Suprapubic skin (tissue), 4 donors: ENCODE data around the gene KLHDC7B.
"Not testable (repeated sequence)": the region's sequence is repeated elsewhere in the genome, so short reads cannot be mapped to it uniquely, and the experiment has no call there.

ENCODE experiments used
- POLR2A ChIP-seq, 2 donors: fragments of 450-650 bp; IDR thresholded peaks; one replicate each; pipeline ENCODE4 v1.6.1; 2017; ENCODE audit warnings: antibody characterized with exemption in 2 of 2, mild to moderate bottlenecking in 2 of 2, moderate library complexity in 2 of 2
- POLR2AphosphoS5 ChIP-seq, 3 donors: sonication (generic); formaldehyde crosslinking; IDR thresholded peaks; one replicate each; pipeline ENCODE4 v1.6.1; 2017; ENCODE audit warnings: antibody characterized with exemption in 3 of 3
- TF ChIP-seq, protein P1 (sequence below), 2 donors: fragments of 200-600 bp in 1 of 2; fragments of 450-650 bp in 1 of 2; sonication (generic) in 1 of 2; IDR thresholded peaks; one replicate each; pipeline ENCODE4 v1.5.1; 2016 to 2019; ENCODE audit warnings: antibody characterized with exemption in 2 of 2, mild to moderate bottlenecking in 1 of 2, moderate library complexity in 1 of 2

DNA sequence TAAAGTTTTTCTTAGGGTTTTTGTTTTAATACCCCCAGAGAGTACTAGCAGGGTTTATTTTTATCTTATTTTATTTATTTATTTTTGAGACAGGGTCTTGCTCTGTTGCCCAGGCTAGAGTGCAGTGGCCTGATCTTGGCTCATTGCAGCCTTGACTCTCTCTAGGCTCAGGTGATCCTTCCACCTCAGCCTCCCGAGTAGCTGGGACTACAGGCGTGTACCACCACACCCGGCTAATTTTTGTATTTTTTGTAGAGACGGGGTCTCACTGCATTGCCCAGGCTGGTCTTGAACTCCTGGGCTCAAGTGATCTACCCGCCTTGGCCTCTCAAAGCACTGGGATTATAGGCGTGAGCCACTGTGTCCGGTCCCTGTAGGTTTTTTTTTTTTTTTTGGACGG, 25.5 kb upstream of the KLHDC7B start:
- not testable (repeated sequence) for TF ChIP-seq POLR2A, POLR2AphosphoS5 (IDR thresholded peaks at IDR 0.05)
- TF ChIP-seq, protein P1, sequence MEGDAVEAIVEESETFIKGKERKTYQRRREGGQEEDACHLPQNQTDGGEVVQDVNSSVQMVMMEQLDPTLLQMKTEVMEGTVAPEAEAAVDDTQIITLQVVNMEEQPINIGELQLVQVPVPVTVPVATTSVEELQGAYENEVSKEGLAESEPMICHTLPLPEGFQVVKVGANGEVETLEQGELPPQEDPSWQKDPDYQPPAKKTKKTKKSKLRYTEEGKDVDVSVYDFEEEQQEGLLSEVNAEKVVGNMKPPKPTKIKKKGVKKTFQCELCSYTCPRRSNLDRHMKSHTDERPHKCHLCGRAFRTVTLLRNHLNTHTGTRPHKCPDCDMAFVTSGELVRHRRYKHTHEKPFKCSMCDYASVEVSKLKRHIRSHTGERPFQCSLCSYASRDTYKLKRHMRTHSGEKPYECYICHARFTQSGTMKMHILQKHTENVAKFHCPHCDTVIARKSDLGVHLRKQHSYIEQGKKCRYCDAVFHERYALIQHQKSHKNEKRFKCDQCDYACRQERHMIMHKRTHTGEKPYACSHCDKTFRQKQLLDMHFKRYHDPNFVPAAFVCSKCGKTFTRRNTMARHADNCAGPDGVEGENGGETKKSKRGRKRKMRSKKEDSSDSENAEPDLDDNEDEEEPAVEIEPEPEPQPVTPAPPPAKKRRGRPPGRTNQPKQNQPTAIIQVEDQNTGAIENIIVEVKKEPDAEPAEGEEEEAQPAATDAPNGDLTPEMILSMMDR (IDR thresholded peaks at IDR 0.05), result not testable (repeated sequence)
